Activated CD8-positive, alpha-beta memory T cell treated with anti-CD3 and anti-CD28 coated beads for 48 hours (primary cell): ENCODE data around the gene PXMP2.

ENCODE experiments used
- DNase-seq, 3 experiments: peaks; one replicate each; pipeline ENCODE4 v3.0.0-alpha.2; 2020; ENCODE audit warnings: low read depth in 2 of 3, low spot score in 2 of 3

Gene PXMP2

DNA sequence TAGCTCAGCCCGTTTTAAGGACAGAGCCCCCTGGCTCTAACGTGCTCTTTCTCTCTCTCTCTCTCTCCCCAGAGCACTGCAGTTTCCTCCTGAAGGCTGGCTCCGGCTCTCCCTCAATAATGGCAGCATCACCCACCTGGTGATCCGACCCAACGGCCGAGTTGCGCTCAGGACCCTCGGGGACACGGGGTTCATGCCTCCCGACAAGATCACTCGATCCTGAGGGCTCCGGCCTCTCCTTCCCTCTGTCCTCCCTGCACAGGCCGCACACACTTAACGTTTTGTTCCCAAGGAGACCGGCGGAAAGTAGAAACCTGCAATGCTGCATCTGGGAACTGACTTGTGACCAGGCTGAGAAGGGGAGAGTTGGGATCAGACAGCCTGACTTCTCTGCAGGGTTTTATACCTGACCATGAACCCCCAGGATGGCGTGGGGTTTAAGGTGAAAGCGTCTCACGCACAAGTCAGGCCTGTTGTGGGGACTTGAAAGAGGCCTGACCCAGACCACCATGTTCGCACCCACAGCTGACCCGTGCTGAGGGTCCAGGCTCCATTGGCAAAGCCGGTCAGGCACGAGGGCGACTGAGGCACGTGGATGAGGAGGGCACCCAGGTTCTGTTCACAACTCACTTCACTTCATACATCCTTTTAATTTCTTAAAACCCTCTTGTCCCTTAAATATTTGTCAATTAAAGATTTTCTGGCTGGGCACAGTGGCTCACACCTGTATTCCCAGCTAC lies 33.4 kb downstream of the PXMP2 start:
- no peak for DNase-seq

DNA sequence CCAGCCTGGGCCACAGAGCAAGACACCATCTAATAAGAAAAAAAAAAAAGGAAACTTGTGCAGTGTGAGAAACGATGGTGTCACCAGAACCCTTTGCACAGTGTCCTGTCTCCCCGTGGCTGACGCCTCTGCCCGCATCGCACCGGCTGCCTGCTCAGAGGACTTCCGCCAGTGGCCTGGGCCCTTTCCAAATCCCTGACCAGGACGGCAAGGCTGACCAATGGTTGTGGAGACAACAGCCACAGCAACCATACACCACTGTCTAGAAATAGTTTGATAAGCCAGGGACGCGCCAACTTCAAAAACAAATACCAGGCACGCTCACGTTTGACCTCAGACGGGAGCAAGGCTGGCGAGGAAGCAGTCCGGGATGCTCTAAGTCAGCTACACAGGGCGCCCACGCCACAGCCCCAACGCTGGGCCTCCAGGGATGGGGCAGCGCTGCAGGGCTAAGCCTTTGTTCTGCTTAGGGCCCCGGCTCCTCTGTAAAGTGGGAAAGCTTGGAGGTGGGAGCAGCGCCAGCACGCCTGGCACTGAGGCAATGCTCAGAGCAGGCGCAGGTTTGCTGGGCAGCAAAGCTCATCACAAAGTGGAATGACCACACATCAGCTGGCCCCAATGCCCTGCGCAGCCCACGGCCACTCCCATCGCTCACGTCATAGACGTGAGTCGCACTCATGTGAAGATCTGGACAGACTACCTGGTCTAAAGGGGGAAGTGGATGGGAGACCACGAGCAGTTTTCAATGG lies 35.8 kb downstream of the PXMP2 start:
- DNase-seq: no peak

DNA sequence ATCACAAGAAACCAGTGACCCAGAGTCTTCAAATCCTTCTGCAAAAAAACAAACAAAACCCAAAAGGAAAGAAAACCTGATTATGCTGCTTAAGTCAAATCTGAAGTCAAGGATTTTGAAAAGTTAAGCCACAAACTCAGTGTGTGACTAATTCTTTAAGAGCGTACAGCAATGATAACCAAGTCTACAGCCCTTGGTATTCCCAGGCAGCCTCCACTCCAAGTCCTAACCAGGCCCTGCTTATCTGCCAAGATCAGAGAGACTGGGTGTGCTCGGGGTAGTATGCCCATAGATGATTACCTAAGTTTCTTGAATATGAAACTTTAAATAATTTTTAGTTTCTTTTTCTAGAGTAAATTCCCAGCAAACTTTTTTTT lies 36.4 kb downstream of the PXMP2 start:
- DNase-seq: no peak

DNA sequence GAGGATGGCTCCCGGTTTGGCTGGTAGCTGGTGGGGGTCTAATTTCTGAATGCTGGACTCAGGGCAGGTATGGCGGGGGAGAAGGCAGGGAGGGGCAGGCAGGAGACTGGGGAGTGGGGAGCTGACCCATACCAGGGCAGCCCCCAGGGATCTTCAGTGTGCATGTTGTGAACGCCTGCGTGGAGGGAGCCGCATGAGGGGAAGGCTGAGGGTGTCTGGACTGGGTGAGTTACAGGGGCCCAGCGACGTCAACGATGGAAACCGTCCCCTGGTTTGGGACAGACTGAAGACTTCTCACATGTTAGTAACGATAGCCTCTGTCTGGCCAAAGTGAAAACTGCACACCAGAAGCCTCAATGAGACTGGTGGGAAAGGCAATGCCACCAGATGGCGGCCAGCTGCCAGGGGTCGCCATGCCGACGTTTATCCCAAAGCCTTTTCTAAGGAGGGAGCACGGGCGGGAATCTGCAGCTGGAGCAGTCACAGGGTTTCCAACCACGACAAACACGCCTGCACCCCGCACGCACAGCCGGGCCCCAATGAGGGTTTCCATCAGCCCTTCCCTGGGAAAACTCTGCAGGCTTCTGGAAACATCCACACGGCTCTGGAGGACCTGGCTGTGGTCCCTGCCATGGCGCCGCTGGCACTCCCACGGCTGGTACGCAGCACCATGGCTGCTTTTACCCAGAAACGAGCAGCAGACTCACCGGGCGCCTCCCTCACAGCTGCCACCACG lies 37.3 kb downstream of the PXMP2 start:
- DNase-seq: no peak

DNA sequence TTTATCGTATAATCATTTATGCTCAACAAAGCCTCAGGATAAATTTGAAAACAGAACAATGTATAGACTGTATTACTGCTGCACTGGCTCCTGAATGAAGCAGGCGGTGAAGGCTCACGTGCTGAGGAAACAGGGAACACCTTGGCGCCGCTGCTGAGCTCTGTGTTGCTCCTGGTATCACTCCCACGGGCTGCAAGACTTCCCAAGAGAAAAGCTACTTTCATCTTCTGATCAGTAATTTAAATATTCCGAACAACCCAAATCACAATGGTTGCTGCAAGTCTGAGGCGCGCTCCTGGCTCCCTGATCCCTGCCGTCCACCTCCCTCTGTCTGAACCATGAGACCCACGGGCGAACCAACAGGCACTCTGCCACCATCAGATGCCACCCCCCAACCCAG lies 39.0 kb downstream of the PXMP2 start:
- no peak for DNase-seq

DNA sequence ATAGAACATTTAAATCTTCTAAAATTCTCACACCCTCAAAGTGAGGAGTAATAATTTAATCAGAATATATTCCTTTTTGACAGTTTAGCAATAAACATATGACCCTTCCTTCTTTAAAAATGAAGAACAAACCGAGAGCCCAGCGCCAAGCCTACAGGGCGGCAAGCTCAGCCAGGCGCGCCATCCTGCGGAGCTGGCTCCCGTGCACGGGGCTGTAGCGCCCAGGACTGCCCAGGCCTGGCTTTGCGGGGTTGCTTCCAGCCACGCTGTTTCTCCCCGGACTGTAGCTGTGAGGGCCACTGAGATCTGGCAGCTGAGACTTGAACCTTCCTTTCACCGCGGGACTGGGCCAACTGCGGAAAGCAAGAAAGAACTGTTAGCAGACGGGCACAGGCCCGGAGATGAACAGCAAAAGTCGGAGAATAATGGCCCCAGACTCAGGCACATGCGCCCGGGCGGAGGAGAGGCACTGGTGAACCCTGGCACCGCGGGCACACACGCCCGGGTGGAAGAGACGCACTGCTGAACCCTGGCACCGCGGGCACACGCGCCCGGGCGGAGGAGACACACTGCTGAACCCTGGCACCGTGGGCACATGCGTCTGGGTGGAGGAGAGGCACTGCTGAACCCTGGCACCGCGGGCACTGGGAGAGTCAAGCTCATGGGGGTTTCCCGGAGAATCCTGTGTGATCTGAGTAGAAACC lies 39.9 kb downstream of the PXMP2 start:
- DNase-seq: no peak

DNA sequence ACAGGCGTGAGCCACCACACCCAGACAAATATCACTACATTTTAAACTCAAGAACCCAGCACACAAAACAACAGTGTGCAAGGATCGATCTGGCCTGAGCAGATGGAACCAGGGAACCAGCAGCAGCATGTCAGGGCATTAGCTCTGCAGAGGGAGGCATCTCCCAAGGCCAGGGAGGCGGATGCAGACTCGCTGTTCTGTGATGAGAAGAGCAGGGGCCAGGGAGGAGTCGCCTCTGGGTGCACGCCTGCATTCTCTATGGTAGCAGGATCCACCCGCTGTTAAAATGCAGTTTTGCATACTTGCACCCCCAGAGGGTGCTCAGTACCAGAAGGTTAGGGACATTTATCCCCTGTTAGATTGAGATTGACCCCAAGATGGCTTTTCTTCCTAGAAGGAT lies 41.1 kb downstream of the PXMP2 start:
- no peak for DNase-seq

DNA sequence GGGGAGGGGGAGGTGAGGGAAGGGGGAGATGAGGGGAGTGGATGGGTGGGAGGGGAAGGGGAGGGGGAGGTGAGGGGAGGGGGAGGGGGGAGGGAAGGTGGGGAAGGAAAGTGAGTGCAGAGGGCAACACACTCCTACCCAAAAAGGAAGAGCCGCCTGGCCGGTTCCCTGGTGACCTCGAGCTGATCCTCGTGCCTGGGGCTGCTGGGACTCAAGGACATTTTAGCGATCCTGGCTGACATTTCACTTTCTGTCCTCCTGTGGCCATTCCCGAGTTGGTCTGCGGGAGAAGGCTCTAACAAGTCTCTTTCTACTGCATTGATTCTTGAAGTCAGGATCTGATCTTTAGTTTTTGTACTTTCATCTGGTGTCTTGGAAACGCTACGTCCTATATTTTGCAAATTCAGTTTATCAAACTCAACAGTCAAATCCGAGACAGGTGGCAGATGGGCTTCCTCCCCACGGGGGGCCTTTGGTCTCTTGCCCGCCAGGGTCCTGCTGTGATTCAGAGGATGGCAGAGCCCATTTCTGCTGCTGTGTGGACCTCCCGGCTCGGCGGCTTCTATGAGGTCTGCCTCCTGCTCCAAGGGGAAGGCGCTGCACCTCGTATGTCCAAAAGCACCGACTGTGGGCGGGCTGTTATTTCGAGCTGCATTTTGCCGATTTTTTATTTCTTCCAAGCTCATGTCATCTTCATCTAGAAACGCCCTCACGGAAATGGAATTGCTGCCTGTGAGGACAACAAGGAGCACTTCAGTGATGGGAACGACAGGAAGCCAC lies 42.3 kb downstream of the PXMP2 start:
- no peak for DNase-seq

DNA sequence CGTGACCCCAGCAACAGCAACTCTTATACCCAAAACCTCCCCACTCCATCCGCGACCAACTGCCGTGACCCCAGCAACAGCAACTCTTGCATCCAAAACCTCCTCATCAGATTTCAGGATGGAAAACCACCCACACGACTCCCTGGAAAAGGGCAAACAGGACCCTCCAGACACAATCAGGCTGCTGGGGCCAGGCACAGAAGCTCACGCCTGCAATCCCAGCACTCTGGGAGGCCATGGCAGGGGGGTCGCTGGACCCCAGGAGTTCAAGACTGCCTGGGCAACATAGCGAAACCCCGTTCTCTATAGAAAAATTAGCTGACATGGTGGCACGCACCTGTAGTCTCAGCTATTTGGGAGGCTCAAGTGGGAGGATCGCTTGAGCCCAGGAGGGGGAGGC lies 43.0 kb downstream of the PXMP2 start:
- DNase-seq: no peak

DNA sequence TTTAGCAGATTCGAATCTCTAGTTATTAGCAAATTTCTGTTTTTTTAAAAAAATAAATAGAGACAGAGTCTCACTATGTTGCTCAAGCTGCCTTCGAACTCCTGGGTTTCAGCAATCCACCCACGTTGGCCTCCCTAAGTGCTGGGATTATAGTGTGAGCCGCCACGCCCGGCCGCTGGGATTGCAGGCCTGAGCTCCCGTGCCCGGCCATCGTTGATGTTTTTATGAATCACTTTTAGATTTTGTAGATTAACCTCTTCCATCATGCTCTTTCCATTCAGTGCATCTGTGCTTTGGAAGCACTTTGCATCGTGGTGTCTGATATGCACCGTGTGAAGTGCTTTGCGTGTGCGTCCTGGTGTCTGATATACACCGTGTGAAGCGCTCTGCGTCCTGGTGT lies 44.2 kb downstream of the PXMP2 start:
- DNase-seq: no peak

DNA sequence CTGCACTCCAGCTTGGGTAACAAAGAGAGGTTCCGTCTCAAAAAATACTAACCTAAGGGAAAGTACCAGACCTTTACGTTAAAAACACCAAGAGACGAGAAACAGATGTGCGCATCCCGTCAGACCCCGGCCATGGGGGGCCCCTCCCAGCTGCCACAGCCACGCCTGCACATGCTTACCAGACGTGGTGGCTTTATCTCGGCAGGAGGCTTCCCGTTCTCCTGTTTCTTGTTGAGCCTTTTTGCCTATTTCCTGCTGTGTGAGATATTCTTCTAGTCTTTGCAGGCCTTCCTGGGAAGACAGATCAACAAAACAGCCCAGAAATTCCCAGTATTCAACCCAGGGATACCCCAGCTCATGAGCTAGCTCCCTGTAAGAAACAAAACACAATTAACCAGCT lies 46.8 kb downstream of the PXMP2 start:
- DNase-seq: no peak

DNA sequence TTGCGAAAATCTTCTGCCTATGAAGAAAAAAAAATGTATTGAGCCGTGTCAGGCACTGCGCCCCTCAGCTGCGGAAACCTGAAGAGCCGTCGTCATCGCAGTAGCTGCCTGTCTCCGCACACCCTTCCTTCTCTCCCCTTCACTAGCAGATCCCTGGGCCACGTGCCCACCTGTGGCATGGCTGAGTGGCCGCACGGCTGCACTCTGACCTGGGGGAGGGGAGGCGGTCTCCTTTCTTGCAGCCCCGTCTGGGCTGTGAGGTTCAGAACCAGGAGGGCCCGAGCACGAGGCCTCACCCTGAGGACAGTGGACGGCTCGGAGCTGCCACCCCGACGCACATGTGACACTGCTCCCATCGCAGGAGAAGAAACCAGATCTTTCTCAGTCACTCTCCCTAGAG lies 48.1 kb downstream of the PXMP2 start:
- DNase-seq: no peak

DNA sequence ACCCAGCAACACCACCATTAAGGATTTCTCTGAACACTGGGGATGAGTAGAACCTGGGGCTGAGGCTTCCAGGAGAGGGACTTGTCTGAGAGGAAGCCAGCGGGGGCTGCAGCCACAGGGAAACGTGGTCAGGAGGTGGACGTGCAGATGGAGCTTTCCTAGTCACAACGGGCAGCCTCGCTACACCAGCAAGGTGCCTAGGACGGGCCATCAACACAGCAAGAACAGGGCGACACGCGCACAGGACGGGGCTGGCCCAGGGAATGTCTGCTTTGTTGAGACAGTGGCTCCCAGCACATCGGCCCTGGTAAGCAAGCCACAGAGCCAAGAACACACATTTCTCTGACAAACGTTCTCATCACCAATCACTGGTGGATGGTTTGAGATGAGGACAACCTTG lies 49.0 kb downstream of the PXMP2 start:
- DNase-seq: no peak

DNA sequence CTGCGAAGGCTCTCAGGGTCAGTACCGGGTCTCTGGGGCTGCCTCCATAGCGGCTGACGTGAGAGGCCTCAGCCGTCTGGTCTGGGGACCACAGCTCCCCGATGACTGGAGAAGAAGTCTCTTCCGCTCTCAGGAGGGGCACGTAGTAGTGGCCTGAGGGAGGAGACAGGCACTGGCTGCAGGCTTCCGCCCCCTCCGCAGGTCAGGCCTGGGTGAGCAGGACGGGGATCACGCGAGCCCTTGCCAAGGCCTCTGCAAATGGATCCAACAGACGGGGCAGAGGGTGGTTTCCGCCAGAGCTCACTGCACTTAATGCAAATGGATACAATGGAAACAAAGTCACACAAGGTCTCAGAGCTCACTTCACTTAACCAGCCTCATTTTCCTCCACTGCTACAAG lies 49.5 kb downstream of the PXMP2 start:
- no peak for DNase-seq

DNA sequence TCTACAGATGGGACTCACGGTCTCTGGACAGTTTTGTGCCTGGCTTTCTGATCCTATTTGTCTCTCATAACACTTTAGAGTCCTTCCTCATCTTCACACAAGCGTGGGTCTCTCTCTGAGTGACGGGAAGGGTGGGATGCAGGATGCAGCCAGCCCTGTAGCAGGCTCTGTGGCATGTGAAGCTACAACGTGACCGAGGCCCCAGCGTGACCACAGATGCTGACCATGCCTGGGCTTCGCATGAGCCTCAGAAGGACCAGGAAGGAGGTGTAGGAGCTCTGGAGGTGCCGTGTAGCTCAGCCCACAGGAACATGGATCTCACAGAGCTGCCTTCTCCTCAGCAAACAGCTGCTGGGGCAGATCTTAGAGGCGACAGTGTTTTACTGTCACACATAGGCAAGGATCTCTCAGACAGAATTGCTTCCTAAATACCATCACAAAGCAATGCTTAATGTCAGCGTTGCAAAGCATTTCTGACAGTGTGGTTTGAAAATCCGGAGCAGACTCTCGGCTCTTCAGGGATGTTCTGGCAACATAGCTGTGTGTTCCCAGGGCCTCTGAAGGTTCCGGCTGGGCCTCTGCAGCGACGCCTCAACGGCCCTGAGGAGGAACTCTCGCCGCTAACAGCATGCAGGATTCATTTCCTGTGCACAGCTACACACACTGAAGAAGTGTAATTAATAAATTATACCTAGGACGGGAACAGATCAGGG lies 52.4 kb downstream of the PXMP2 start:
- no peak for DNase-seq

DNA sequence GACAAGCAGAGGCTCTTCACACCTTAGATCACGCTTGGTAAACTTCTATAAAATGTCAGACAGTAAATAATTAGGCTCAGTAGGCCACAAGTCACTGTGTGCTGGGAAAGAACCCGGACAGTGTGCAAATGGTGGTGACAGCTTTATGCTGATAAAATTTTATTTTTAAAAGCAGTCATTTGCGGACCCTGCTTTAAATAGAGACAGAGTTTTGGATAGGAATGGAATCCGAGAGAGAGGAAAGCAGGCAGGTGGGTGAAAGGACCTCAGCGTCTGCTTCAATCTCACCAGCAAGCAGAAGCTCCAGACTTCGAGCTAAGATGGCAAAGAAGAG lies 52.9 kb downstream of the PXMP2 start:
- no peak for DNase-seq

DNA sequence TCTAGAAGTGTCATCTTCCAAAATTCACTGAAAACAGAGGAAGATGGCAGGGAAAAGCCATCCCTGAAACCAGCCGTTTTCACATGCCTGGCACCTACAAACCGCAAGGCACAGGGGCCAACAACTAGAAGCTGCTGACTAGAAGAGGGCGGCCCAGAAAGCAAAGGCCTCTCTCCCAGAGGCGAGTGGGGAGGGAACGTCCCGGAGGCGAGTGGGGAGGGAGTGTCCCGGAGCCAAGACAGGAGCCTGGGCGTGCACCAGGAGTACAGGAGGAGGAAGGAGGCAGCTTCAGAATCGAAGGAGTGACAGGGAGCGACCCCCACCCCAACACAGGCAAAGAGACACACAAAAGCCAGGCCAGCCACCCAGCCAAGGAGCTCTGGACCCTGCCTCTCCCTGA lies 53.3 kb downstream of the PXMP2 start:
- DNase-seq: no peak

DNA sequence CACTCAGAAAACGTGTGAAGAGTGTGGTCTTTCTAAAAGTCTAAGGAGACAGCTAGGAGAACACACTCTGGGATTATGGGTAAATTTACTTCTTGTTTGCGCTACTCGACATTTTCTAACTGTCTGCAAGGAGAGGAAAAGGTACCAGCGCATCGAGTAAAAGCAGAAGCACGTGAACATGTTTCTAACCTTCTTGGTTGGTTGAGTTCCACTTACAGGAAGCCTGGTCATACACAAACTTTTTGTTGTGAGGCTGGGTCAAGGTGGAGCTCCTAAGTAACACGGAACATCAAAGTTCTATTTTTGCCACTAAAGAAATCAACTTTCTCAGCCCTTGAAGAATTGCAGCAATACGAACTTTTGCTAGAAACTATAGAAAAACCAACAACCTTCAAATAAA lies 54.2 kb downstream of the PXMP2 start:
- no peak for DNase-seq

DNA sequence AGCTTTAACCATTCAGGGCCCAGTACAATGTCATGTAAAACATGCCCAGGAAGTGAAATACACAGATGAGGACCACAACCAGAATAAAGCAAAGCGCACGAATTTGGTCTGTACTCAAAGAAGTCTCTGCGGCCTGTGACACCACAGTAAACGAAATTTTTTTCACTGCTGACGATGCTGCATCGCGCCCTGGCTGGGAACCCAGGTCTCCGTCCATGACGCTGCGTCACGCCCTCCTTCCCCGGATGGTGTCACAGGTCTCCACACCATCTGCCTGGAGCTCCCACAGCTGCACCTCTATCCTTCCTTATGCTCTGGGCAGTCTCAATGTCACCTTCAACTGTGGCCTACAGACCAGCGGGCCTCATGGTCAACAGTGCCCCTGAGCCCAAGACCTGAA lies 56.4 kb downstream of the PXMP2 start:
- no peak for DNase-seq

DNA sequence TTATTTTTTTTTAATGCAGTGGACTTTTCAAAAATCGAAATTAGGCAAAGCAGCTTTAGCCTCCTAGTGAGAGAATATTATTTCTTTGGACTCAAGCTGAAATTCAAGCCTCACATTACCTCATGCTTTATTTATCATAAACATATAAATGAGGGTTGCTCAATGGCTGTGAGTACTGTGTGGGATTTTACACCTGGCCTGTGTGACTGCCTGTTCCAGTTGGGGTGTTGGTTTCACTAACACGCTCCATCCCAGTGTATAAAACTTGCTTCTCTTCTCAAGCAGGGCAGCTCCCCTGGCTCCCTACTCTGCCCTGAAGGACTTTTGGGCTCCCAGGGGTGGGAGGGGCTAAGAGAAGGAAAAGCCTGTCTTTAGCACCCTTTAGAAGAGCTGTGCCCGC lies 59.2 kb downstream of the PXMP2 start:
- DNase-seq: no peak
